NT2/D1 (cell line): ENCODE measurements around the gene PSMD10.

Experiments
- DNase-seq: peaks from one replicate; pipeline ENCODE4 v3.0.0-alpha.2; 2011; ENCODE audit warnings: low read depth, low spot score
- H3K27me3 ChIP-seq: 2 replicates; pipeline ENCODE4 v1.6.0; 2011; ENCODE audit warnings: mild to moderate bottlenecking; ENCODE audit not compliant: insufficient read length, insufficient read depth
- H3K36me3 ChIP-seq: 2 replicates; pipeline ENCODE4 v1.6.1; 2011; ENCODE audit warnings: mild to moderate bottlenecking, low read length, mixed read lengths; ENCODE audit not compliant: insufficient read depth, insufficient read length
- H3K4me1 ChIP-seq: 2 replicates; pipeline ENCODE4 v1.5.1; 2011; ENCODE audit not compliant: insufficient read depth, insufficient read length
- H3K4me3 ChIP-seq: 2 replicates; pipeline ENCODE4 v1.5.1; 2011; ENCODE audit warnings: low read depth; ENCODE audit not compliant: insufficient read length
- H3K9ac ChIP-seq: 2 replicates; pipeline ENCODE4 v1.6.0; 2011; ENCODE audit warnings: low read depth; ENCODE audit not compliant: insufficient read length
- H3K9me3 ChIP-seq: 2 replicates; pipeline ENCODE4 v1.5.1; 2011; ENCODE audit warnings: mild to moderate bottlenecking, low read length; ENCODE audit not compliant: insufficient read depth
- SUZ12 ChIP-seq: IDR thresholded peaks from 2 replicates; pipeline ENCODE4 v1.6.1; 2011; ENCODE audit not compliant: insufficient read length, insufficient read depth; ENCODE audit errors: extremely low read depth
- YY1 ChIP-seq: IDR thresholded peaks from 2 replicates; pipeline ENCODE4 v1.6.1; 2011; ENCODE audit not compliant: insufficient read length, insufficient read depth
- ZNF274 ChIP-seq: IDR thresholded peaks from 2 replicates; pipeline ENCODE4 v1.6.1; 2011; ENCODE audit warnings: mild to moderate bottlenecking, low read depth, low read length

The PSMD10 gene

GRCh38 chrX:108053218-108053617, 38.1 kb downstream of the PSMD10 start:
- no peak for DNase-seq
- Histone ChIP-seq H3K27me3 (no peaks in the 10 kb centered on the region), H3K36me3 (no peaks in the 10 kb centered on the region), H3K4me1 (no peaks in the 10 kb centered on the region), H3K9me3 (no peaks in the 10 kb centered on the region), H3K9ac (no peak overlapping the region), H3K4me3 (no peak overlapping the region)
- TF ChIP-seq SUZ12 (no peak), ZNF274 (no peak), YY1 (no peak)

GRCh38 chrX:108049649-108050048, 41.7 kb downstream of the PSMD10 start:
- TF ChIP-seq YY1 (no peak), ZNF274 (no peak), SUZ12 (no peak)
- no peaks in the 10 kb centered on the region for H3K36me3 ChIP-seq
- no peak overlapping the region for H3K4me3 ChIP-seq
- no peak for DNase-seq
- H3K9me3 ChIP-seq, result no peaks in the 10 kb centered on the region
- H3K4me1 ChIP-seq, result no peaks in the 10 kb centered on the region
- H3K27me3 ChIP-seq, result no peaks in the 10 kb centered on the region
- no peak overlapping the region for H3K9ac ChIP-seq

- H3K4me1 ChIP-seq, result no peaks in the 10 kb centered on the region
- no peaks in the 10 kb centered on the region for H3K9me3 ChIP-seq
- DNase-seq, result no peak
- H3K27me3 ChIP-seq, result no peaks in the 10 kb centered on the region
- no peaks in the 10 kb centered on the region for H3K36me3 ChIP-seq
- TF ChIP-seq YY1 (no peak), SUZ12 (no peak), ZNF274 (no peak)
- H3K4me3 ChIP-seq, result no peak within 1 kb of the TSS
- no peak within 1 kb of the TSS for H3K9ac ChIP-seq
These were observed 46.6 kb downstream of the PSMD10 start, which contains the start of gene VSIG1 for GRCh38 chrX:108044554-108045256. Gene VSIG1, plus strand, starts transcription at chrX:108045065. Its CDS starts 66 bp downstream, at chrX:108045131.

- H3K9me3 ChIP-seq, result no peaks in the 10 kb centered on the region
- no peak for TF ChIP-seq YY1
- no peak for TF ChIP-seq SUZ12
- no peak for TF ChIP-seq ZNF274
- no peak for DNase-seq
- no peak overlapping the region for H3K4me3 ChIP-seq
- H3K27me3 ChIP-seq, result no peaks in the 10 kb centered on the region
- H3K36me3 ChIP-seq, result no peaks in the 10 kb centered on the region
- no peak overlapping the region for H3K9ac ChIP-seq
- H3K4me1 ChIP-seq, result no peaks in the 10 kb centered on the region
These were observed 54.9 kb downstream of the PSMD10 start for GRCh38 chrX:108036298-108036973.

DNA sequence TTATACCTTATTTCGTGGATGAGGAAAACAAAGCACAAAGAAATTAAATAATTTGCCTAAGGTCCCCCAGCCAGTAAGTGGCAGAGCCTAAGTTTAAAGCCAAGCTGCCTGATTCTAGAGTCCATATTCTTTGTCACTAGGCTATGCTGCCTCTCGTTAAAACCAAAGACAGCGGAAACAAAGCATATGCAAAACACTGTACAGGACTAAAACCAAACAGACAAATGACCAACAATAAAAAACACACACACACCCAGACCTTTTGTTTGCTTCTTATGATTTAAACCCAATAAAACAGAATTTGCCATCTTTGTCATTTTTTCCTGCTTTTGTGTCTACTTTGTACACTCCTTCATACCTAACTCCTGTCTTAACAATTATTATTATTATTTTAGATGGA, 56.6 kb downstream of the PSMD10 start:
- no peak overlapping the region for H3K9ac ChIP-seq
- DNase-seq, result no peak
- no peaks in the 10 kb centered on the region for H3K27me3 ChIP-seq
- no peak overlapping the region for H3K4me3 ChIP-seq
- no peak for TF ChIP-seq YY1
- TF ChIP-seq SUZ12, result no peak
- no peak for TF ChIP-seq ZNF274
- no peaks in the 10 kb centered on the region for H3K36me3 ChIP-seq
- no peaks in the 10 kb centered on the region for H3K4me1 ChIP-seq
- no peaks in the 10 kb centered on the region for H3K9me3 ChIP-seq
